Non-pigmented ciliary epithelial cell (primary cell): ENCODE measurements around the gene INSYN1.

Experiments used
- DNase-seq: peaks from one replicate; pipeline ENCODE4 v3.0.0-alpha.2; 2010; ENCODE audit warnings: low read depth

The INSYN1 gene

DNA sequence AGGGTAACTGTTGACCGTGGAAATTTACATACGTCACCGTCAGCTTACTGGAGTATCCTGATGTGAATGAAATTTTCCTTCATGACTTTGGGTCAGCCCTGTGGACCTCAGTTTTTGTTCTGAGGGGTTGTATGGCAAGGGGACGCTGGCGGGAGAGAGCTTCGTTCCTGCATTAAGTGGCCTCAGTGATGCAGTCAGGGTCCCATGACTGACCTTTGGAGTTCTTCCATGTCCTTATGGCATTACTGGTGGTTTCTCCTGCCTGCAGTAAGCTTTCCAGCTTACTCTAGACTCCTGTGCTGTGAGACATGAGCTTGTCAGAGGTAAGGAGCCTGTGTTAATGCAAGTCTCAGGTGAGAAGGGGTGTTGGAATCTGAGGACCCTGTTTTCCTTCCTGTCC lies 67.2 kb downstream of the INSYN1 start:
- no peak for DNase-seq
